HG02610 (cell line): ENCODE data around the gene SMPD4.
"Not testable (repeated sequence)": the region's sequence is repeated elsewhere in the genome, so short reads cannot be mapped to it uniquely, and the experiment has no call there.

Experiments used
- ATAC-seq: cut with Tn5 transposase; IDR thresholded peaks from one replicate; pipeline ENCODE4 v1.9.1; 2021; ENCODE audit warnings: mild to moderate bottlenecking, moderate library complexity; ENCODE audit not compliant: unreplicated experiment

SMPD4 gene

GRCh38 chr2:130187859-130188792 is 6.7 kb upstream of the SMPD4 start:
- ATAC-seq, result not testable (repeated sequence)

- ATAC-seq, result no peak
Measured at GRCh38 chr2:130187268-130187667, 5.9 kb upstream of the SMPD4 start.

- ATAC-seq, result no peak
Measured at GRCh38 chr2:130186391-130186790, 5.0 kb upstream of the SMPD4 start.

- no peak for ATAC-seq
Measured at GRCh38 chr2:130185896-130186295, 4.5 kb upstream of the SMPD4 start.

GRCh38 chr2:130185436-130185835 is 4.0 kb upstream of the SMPD4 start:
- no peak for ATAC-seq

GRCh38 chr2:130183512-130184373 is 2.3 kb upstream of the SMPD4 start:
- ATAC-seq, result no peak

- peak; percentile 7 for ATAC-seq
Measured at GRCh38 chr2:130182826-130183511, 1.6 kb upstream of the SMPD4 start.

- peak; percentile 86 for ATAC-seq
Measured at GRCh38 chr2:130181880-130182682, 679 bp upstream of the SMPD4 start, which contains the start of gene MZT2B. Gene MZT2B (plus strand): TSS chr2:130182262. CDS start chr2:130182283, 21 bp downstream.

- ATAC-seq, result not testable (repeated sequence)
Measured at GRCh38 chr2:130180404-130181324, 738 bp downstream of the SMPD4 start.

- ATAC-seq, result peak; percentile 82
Measured at GRCh38 chr2:130174866-130175265, 6.5 kb downstream of the SMPD4 start.

GRCh38 chr2:130169896-130170295 is 11.5 kb downstream of the SMPD4 start:
- ATAC-seq, result no peak

GRCh38 chr2:130169163-130169562 is 12.2 kb downstream of the SMPD4 start:
- ATAC-seq, result not testable (repeated sequence)

- ATAC-seq, result not testable (repeated sequence)
Measured at GRCh38 chr2:130166611-130167010, 14.8 kb downstream of the SMPD4 start.

GRCh38 chr2:130165293-130166016 is 15.9 kb downstream of the SMPD4 start:
- ATAC-seq, result no peak

GRCh38 chr2:130162968-130163367 is 18.4 kb downstream of the SMPD4 start:
- no peak for ATAC-seq

GRCh38 chr2:130162486-130162885 is 18.9 kb downstream of the SMPD4 start:
- not testable (repeated sequence) for ATAC-seq

GRCh38 chr2:130160838-130161705 is 20.3 kb downstream of the SMPD4 start:
- not testable (repeated sequence) for ATAC-seq
